Activated CD8-positive, alpha-beta memory T cell treated with anti-CD3 and anti-CD28 coated beads for 48 hours (primary cell): ENCODE measurements around the gene CLDN16.

Experiments
- DNase-seq, 3 experiments: peaks; one replicate each; pipeline ENCODE4 v3.0.0-alpha.2; 2020; ENCODE audit warnings: low read depth in 2 of 3, low spot score in 2 of 3

The CLDN16 gene

DNA sequence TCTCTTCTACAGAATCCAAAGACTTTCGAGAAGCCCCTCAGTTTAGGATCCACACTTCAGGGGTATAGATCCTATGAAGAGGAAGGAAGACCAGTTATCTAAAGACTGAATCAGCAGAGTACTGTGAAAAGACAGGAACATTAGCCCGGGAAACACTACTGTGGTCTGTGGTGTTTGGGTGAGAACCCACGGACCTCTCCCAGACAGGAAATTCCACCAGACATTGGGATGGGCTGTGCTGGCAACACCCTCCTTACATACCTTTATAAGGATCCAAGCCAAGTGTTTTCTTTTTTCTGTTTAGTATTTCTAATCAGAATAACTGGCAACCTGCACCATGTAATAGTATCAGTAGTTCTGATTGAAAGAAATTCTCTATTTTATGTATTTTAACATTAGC lies 47.7 kb downstream of the CLDN16 start:
- DNase-seq = no peak

DNA sequence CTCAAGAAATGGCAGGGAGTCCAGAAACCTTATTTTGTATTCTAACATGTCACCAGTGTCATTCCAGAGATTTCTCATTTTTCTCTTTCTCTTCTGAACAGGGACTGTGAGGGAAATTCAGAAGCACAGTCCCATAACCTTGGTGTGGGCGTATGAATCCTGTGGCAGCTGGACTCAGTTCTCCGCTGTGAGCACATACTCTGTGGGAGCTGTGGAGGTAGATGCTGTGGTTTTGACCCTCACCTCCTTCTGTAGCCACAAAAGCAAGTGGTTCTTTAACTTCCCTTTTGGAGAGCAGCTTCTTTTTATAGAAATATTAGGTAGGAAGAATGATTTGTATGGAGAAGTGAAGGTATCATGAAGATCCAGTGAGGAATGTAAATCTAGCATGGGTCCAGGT lies 48.4 kb downstream of the CLDN16 start:
- DNase-seq = no peak

DNA sequence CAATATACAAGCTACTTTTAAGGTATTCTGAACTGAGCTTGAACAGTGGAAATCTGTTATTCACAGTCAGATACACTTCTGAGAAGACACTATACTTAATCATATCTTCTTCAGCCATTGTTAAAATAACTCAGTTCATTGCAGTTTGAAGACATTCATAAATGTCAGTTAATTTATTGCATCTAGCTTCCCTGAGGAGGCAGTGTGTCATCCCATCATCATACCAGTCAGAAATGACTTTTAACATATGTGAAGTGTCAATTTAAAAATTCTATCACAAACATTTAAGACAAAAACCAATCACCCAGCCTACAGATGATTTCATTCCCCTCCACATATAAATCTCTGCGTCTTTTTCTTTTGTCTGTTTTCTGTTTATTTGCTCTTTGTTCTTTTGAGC lies 54.3 kb downstream of the CLDN16 start:
- DNase-seq = no peak

DNA sequence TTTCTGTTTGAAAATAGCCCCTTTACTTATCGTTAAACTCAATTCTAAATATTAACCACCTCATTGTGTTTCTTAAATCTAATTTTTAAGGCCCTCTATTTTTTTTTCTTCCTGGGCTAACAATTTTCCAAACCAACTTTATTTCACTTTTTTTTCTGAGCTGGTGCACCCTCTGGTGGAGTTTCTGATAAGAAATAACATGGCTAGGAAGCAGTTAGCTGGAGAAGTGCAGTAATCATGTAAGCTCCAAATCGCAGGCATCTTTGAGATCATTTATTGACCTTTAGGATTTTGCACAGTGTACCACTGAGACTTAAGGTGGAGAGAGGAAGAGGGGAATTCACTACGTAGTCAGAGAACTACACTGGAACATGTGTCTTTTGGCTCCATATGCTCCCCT lies 55.3 kb downstream of the CLDN16 start:
- DNase-seq = no peak

DNA sequence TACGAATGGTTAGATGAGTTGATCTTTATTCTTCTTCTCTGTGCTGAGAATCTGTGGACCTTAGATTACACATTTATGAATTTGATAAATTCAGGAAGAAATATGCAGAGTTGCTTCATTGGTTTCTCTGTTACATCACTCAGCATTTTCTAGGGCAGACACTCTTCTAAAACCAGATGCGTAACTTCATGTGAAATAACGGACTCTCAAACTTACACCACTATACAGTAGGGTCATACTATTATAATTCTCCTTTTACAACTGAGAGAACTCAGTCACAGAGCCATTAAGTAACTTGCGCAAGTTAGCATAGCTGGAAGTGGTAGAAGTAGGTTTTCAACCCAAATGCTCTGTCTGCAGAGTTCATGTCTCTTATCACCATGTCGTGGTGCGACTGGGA lies 56.0 kb downstream of the CLDN16 start:
- no peak for DNase-seq

DNA sequence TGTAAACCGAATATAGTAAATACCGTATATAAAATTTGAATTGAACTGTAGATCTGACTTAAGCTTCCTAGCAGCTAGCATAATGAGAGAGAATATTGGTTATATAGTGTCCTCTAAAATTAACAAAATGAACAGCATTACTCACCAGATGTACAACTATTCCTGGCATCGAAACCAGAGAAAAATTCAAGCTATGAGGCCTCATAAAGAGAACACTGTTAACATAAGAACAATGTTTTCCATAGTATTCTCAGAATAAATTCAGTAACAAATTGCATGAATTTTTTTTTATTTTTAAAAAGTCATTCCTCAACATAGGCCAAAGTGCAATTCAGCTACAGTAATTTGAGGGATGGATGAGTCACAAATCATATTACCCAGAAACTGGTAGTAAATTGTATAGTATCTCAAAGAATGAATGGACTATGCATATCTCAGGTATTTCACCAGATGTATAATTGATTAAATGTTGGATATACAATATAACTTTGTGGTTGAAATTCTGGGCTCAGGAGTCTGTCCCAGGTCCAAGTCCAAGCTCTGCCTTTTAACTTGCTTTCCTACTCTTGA lies 56.7 kb downstream of the CLDN16 start:
- no peak for DNase-seq

DNA sequence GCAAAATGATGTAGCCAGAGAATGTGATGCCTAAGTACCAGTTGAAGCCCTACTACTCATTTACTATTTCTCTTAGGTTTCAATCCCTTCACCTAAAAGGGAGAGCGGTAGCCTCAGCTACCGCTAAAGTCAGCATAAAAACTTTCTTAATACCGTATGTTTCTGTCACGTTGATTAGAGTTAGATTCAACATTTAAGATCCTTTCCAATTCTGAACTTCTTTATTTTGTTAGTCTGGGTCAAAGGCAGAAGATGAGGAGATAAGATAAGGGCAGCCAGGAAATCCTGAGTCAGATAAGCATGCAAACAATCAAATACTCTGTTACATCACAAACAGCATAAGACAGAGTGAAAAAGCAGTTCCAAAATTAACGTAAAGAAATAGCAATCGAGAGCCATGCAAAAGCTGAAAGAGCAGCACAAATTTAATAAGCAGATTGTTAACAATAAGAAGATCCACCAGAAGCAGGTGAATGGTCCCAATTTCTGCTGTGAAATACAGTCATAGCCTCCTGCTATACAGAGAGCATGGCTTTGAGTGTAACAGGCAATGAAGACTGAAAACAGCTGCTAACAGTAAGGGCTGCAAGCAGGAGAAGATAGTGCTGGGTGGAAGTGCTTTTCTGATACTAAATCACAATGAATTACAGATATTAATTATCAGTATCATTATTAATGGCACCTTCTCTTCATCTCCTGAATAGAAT lies 58.8 kb downstream of the CLDN16 start:
- DNase-seq = no peak

DNA sequence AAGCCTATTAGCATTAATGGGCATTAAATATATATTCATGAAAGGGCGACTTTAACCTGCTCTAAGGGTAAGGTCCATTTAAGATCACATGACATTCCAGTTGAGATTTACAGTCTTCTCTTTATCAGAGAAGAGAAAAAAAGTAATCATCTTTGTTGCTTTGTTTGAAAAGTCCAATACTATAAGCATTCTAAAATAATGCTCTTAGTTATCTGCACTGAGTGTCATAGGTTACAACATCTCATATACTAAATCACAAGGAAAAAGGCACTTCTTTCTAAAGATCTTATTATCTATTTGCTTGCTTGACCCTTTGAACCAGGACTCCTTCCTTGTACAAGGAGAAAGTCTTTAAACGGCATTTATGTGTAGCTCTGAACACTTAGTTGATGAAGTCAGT lies 60.3 kb downstream of the CLDN16 start:
- DNase-seq = no peak

DNA sequence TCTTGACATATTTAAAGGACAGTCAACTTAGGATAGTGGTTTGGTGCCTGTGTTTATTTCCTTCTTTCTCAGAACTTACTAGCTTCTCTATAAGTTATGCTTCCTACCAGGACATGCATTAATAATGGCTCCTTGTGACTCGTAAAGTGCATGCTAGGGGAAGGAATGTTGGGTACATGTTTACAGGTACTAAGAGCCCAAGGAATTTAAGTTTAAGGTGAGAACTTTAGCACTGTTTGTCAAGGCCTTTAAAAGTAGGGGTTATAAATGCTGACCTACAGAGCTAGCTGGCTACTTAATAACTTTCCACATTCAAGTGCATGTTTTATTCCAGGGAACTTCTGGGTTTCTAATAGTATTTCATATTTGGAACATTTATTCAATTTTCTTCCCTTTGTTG lies 61.8 kb downstream of the CLDN16 start, which contains the start of gene TMEM207:
Gene TMEM207 (minus strand): TSS at position 101 of the 400 bp plus-strand sequence. CDS start 92 bp downstream, at position 9.
- DNase-seq = no peak

DNA sequence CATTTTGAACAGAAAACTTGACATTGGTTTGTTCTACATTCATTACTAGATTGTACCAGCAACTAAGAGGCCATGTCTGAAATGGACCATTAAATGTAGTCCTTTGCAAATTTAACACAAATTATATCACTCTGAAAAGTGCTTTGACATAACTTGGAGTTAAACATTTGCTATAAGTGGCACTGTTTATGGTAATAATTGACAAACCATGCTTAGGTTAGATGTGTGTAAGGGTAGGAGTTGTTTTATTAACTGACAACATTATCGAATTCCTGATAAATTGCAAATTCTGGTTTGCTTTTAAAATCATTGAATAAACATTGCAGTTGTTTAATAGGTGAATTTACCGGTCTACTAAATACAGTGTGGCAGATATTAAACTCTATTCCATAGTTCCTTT lies 67.9 kb downstream of the CLDN16 start:
- DNase-seq = no peak

DNA sequence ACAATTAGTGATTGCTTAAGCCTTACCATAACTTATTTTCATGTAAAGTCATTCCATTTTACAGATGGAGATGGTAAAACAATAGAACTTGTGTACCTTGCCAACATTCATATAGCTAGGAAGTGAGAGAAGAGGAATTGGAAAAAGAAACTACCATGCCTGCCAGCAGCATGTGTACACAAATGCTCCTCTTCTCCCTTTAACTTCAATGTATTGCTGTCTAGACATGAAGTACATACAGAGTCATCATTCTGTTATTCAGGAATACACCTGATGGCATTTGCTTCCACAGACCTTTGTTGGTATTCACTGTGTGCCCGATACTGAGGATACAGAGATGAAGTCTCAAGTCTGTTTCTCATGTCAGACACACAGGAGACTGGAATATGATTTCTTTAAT lies 68.8 kb downstream of the CLDN16 start:
- DNase-seq = no peak

DNA sequence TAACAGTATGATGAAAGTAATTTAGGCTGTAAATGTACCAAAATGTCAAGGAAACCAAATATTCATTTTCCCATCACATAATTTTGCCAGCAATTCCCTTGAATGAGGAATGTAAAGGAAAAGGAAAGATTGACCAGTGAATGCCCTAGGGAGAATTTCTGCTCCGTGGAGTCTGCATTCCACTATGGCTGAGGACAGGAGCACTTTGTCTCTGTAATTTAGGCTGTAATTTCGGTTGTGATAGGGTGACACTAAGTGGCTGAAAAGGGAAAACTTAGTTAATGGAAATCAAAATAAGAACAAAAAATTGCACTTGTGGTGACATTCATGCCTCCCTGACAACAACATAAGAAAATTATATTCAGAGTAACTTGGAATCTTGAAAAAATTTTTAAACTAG lies 70.1 kb downstream of the CLDN16 start:
- DNase-seq = no peak
